ENCODE results near the gene FAM186B.

- no peak for TF ChIP-seq POLR2A (IDR thresholded peaks at IDR 0.05)
- TF ChIP-seq, protein P1, sequence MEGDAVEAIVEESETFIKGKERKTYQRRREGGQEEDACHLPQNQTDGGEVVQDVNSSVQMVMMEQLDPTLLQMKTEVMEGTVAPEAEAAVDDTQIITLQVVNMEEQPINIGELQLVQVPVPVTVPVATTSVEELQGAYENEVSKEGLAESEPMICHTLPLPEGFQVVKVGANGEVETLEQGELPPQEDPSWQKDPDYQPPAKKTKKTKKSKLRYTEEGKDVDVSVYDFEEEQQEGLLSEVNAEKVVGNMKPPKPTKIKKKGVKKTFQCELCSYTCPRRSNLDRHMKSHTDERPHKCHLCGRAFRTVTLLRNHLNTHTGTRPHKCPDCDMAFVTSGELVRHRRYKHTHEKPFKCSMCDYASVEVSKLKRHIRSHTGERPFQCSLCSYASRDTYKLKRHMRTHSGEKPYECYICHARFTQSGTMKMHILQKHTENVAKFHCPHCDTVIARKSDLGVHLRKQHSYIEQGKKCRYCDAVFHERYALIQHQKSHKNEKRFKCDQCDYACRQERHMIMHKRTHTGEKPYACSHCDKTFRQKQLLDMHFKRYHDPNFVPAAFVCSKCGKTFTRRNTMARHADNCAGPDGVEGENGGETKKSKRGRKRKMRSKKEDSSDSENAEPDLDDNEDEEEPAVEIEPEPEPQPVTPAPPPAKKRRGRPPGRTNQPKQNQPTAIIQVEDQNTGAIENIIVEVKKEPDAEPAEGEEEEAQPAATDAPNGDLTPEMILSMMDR (IDR thresholded peaks at IDR 0.05), result no peak
Measured at GRCh38 chr12:49558526-49558925, 46.9 kb downstream of the FAM186B start.

Measured in Peyer's patch (tissue), 4 donors.